ENCODE measurements around the gene MRPL44. TPM values are rescaled to one million over a fixed set of nuclear protein-coding genes. Genes with fewer than 3 reads are reported as not detected.

The MRPL44 gene
- total RNA-seq, 1 donor from 2014 or later = 70.8 TPM

DNA sequence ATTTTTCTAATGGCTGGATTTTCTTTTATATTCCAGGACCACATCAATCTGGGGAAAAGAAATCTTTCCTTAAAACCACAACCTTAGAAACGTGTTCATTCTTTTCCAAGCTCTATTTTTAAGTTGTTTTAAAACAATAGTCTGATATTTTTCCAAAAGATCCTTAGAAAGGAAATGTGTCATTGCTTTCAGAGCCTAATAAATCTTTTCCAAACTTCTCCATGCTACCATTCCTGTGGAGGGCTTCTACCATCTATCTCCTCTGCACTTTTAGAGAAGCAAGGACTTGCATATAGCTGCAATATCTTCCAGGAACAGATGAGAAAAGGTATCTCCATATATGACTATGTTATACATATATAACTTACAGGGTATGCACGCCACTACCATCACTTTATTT lies 33.3 kb upstream of the MRPL44 start:
- H3K27me3 Mint-ChIP-seq (ENCODE audit: insufficient read depth, low read depth) = peaks cover 2% of the 10 kb centered on the region
- Histone ChIP-seq H3K79me2 (ENCODE audit: low read depth) (peaks cover 98% of the 10 kb centered on the region), H3K27me3 (no peaks in the 10 kb centered on the region), H3K4me2 (no peak overlapping the region), H3K9ac (no peak overlapping the region), H4K20me1 (ENCODE audit: low read depth) (peaks cover 7% of the 10 kb centered on the region), H3F3A (ENCODE audit: low read depth) (no peaks in the 10 kb centered on the region), H2AFZ (replicated peaks) (no peak overlapping the region), H3K4me1 (no peaks in the 10 kb centered on the region), H3K36me3 (no peaks in the 10 kb centered on the region), H3K9me3 (ENCODE audit: low read depth) (no peaks in the 10 kb centered on the region), H3K4me3 (no peak overlapping the region), H3K27ac (no peak overlapping the region)
- DNase-seq (ENCODE audit: low spot score) = no peak
- H3K4me1 Mint-ChIP-seq = no peaks in the 10 kb centered on the region
- H3K4me3 Mint-ChIP-seq = no peak overlapping the region
- no peak overlapping the region for H3K27ac Mint-ChIP-seq
- peaks cover 53% of the 10 kb centered on the region for H3K36me3 Mint-ChIP-seq
- TF ChIP-seq EZH2 (IDR thresholded peaks at IDR 0.05) (no peak), CTCF (IDR thresholded peaks at IDR 0.05) (no peak), EZH2phosphoT487 (IDR thresholded peaks at IDR 0.05) (no peak)
- H3K9me3 Mint-ChIP-seq = peaks cover 43% of the 10 kb centered on the region

GRCh38 chr2:223925106-223925505 lies 32.2 kb upstream of the MRPL44 start:
- Mint-ChIP-seq H3K27ac (no peak overlapping the region), H3K4me1 (no peaks in the 10 kb centered on the region), H3K27me3 (ENCODE audit: insufficient read depth, low read depth) (peaks cover 2% of the 10 kb centered on the region), H3K4me3 (no peak overlapping the region), H3K9me3 (peaks cover 44% of the 10 kb centered on the region), H3K36me3 (peaks cover 46% of the 10 kb centered on the region)
- Histone ChIP-seq H3F3A (ENCODE audit: low read depth) (no peaks in the 10 kb centered on the region), H3K27ac (no peak overlapping the region), H3K4me3 (no peak overlapping the region), H2AFZ (replicated peaks) (no peak overlapping the region), H3K27me3 (no peaks in the 10 kb centered on the region), H3K4me2 (no peak overlapping the region), H3K9ac (no peak overlapping the region), H3K36me3 (no peaks in the 10 kb centered on the region), H3K9me3 (ENCODE audit: low read depth) (no peaks in the 10 kb centered on the region), H4K20me1 (ENCODE audit: low read depth) (peaks cover 7% of the 10 kb centered on the region), H3K4me1 (no peaks in the 10 kb centered on the region), H3K79me2 (ENCODE audit: low read depth) (peaks cover 98% of the 10 kb centered on the region)
- DNase-seq (ENCODE audit: low spot score) = no peak
- TF ChIP-seq EZH2 (IDR thresholded peaks at IDR 0.05) (no peak), EZH2phosphoT487 (IDR thresholded peaks at IDR 0.05) (no peak), CTCF (IDR thresholded peaks at IDR 0.05) (no peak)

DNA sequence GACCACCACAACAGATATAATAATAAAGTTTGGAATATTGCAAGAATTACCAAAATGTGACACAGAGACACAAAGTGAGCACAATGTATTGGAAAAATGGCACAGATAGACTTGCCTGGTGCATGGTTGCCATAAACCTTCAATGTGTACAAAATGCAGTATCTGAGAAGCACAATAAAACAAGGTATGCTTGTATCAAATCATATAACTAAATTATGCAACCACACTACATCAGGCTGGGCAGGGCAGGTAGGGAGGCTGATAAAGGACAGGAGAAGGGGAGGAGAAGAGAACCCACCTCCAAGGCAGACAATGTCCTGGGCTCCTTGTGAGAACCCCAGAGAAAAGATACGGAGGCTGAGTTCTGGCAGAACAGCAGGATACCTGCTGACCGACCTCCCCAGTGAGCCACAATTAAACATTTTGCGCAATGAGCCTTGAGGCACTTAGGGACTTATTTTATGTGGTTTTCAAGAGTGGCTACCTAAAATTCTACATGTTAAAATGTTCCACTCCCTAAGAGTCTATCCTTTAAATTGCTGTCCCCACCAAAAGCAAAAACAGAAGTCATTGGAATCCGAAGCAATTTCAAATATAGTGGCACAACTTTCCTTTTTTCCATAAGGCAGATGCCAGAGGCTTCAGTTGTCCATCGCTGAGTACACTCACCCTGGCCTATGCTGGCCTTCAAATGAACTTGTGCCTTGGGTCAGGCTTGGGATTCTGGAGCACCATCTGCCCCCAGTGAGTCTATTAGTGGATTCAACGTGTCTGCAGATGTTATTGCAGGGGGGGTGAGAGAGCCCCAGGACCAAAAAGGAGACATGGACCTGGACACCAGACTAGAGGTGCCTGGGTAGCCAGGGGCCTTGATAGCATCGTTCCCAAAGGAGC lies 28.9 kb upstream of the MRPL44 start:
- TF ChIP-seq CTCF (IDR thresholded peaks at IDR 0.05) (no peak), EZH2phosphoT487 (IDR thresholded peaks at IDR 0.05) (no peak), EZH2 (IDR thresholded peaks at IDR 0.05) (no peak)
- Histone ChIP-seq H3K4me2 (no peak overlapping the region), H3K9ac (no peak overlapping the region), H3K4me1 (peaks cover 5% of the 10 kb centered on the region), H3K27ac (no peak overlapping the region), H3K79me2 (ENCODE audit: low read depth) (peaks cover 97% of the 10 kb centered on the region), H3K36me3 (no peaks in the 10 kb centered on the region), H3F3A (ENCODE audit: low read depth) (no peaks in the 10 kb centered on the region), H3K27me3 (no peaks in the 10 kb centered on the region), H4K20me1 (ENCODE audit: low read depth) (peaks cover 26% of the 10 kb centered on the region), H2AFZ (replicated peaks) (no peak overlapping the region), H3K9me3 (ENCODE audit: low read depth) (no peaks in the 10 kb centered on the region), H3K4me3 (no peak overlapping the region)
- Mint-ChIP-seq H3K27me3 (ENCODE audit: insufficient read depth, low read depth) (no peaks in the 10 kb centered on the region), H3K36me3 (peaks cover 24% of the 10 kb centered on the region), H3K9me3 (peaks cover 35% of the 10 kb centered on the region), H3K4me1 (peaks cover 10% of the 10 kb centered on the region), H3K4me3 (no peak overlapping the region), H3K27ac (no peak overlapping the region)
- DNase-seq (ENCODE audit: low spot score) = no peak
